ENCODE results near the gene LRRC28. TPM values are rescaled to one million over a fixed set of nuclear protein-coding genes. Genes with fewer than 3 reads are reported as not detected.

Gene LRRC28
- total RNA-seq, 1 donor from 2014 or later = 26.9 TPM

GRCh38 chr15:99343881-99344551, 92.7 kb downstream of the LRRC28 start:
- H3K27ac Mint-ChIP-seq = peak overlapping the region; percentile 85
- no peak for DNase-seq (ENCODE audit: extremely low spot score, unreplicated experiment)
- no peak overlapping the region for H3K4me3 Mint-ChIP-seq
- H3K9me3 Mint-ChIP-seq = no peaks in the 10 kb centered on the region
- no peaks in the 10 kb centered on the region for H3K36me3 Mint-ChIP-seq
- peaks cover 16% of the 10 kb centered on the region for H3K4me1 Mint-ChIP-seq (ENCODE audit: unreplicated experiment)
- peak; percentile 63 for TF ChIP-seq CTCF (conservative IDR thresholded peaks at IDR 0.05)
- H3K27me3 Mint-ChIP-seq = no peaks in the 10 kb centered on the region

GRCh38 chr15:99344639-99345038, 93.4 kb downstream of the LRRC28 start:
- H3K4me1 Mint-ChIP-seq (ENCODE audit: unreplicated experiment) = peaks cover 16% of the 10 kb centered on the region
- H3K4me3 Mint-ChIP-seq = no peak overlapping the region
- H3K9me3 Mint-ChIP-seq = no peaks in the 10 kb centered on the region
- H3K27me3 Mint-ChIP-seq = no peaks in the 10 kb centered on the region
- DNase-seq (ENCODE audit: extremely low spot score, unreplicated experiment) = no peak
- H3K36me3 Mint-ChIP-seq = peaks cover 3% of the 10 kb centered on the region
- no peak for TF ChIP-seq CTCF (conservative IDR thresholded peaks at IDR 0.05)
- peak overlapping the region; percentile 85 for H3K27ac Mint-ChIP-seq

GRCh38 chr15:99345242-99345641, 94.0 kb downstream of the LRRC28 start:
- H3K27ac Mint-ChIP-seq = no peak overlapping the region
- no peak for TF ChIP-seq CTCF (conservative IDR thresholded peaks at IDR 0.05)
- peaks cover 16% of the 10 kb centered on the region for H3K4me1 Mint-ChIP-seq (ENCODE audit: unreplicated experiment)
- H3K36me3 Mint-ChIP-seq = peaks cover 5% of the 10 kb centered on the region
- no peaks in the 10 kb centered on the region for H3K9me3 Mint-ChIP-seq
- no peak overlapping the region for H3K4me3 Mint-ChIP-seq
- no peaks in the 10 kb centered on the region for H3K27me3 Mint-ChIP-seq
- DNase-seq (ENCODE audit: extremely low spot score, unreplicated experiment) = no peak

GRCh38 chr15:99345832-99346462, 94.7 kb downstream of the LRRC28 start:
- H3K9me3 Mint-ChIP-seq = no peaks in the 10 kb centered on the region
- no peak for TF ChIP-seq CTCF (conservative IDR thresholded peaks at IDR 0.05)

GRCh38 chr15:99347574-99347973, 96.3 kb downstream of the LRRC28 start:
- TF ChIP-seq CTCF (conservative IDR thresholded peaks at IDR 0.05) = no peak
- H3K9me3 Mint-ChIP-seq = no peaks in the 10 kb centered on the region
- H3K27me3 Mint-ChIP-seq = no peaks in the 10 kb centered on the region
- peaks cover 14% of the 10 kb centered on the region for H3K36me3 Mint-ChIP-seq
- H3K27ac Mint-ChIP-seq = no peak overlapping the region
- H3K4me1 Mint-ChIP-seq (ENCODE audit: unreplicated experiment) = peaks cover 7% of the 10 kb centered on the region
- no peak for DNase-seq (ENCODE audit: extremely low spot score, unreplicated experiment)
- H3K4me3 Mint-ChIP-seq = no peak overlapping the region

More at GRCh38 chr15:99345832-99346462, 94.7 kb downstream of the LRRC28 start:
- no peak for DNase-seq (ENCODE audit: extremely low spot score, unreplicated experiment)
- H3K27ac Mint-ChIP-seq = peak overlapping the region; percentile 82
- H3K27me3 Mint-ChIP-seq = no peaks in the 10 kb centered on the region
- peaks cover 12% of the 10 kb centered on the region for H3K4me1 Mint-ChIP-seq (ENCODE audit: unreplicated experiment)
- no peak overlapping the region for H3K4me3 Mint-ChIP-seq
- peaks cover 8% of the 10 kb centered on the region for H3K36me3 Mint-ChIP-seq

Measured in type B pancreatic cell (in vitro differentiated cells).